MM.1S (cell line): Measurements from ENCODE around the gene CPEB1.
"Not testable (repeated sequence)": the region's sequence is repeated elsewhere in the genome, so short reads cannot be mapped to it uniquely, and the experiment has no call there.

Experiments used
- DNase-seq: peaks from one replicate; pipeline ENCODE4 v3.0.0-alpha.2; 2015
- H2AFZ ChIP-seq: fragments of 300-600 bp; sonication (generic); 2 replicates; pipeline ENCODE4 v1.6.0; 2016; ENCODE audit warnings: antibody characterized with exemption, low read length
- H3F3A ChIP-seq: fragments of 300-600 bp; sonication (generic); 2 replicates; pipeline ENCODE4 v1.6.1; 2016; ENCODE audit warnings: mild to moderate bottlenecking, antibody characterized with exemption, low read length, moderate library complexity, mixed read lengths; ENCODE audit not compliant: insufficient read depth
- H3K27ac ChIP-seq: fragments of 300-600 bp; sonication (generic); 2 replicates; pipeline ENCODE4 v1.5.1; 2016; ENCODE audit warnings: mild to moderate bottlenecking, low read length
- H3K27me3 ChIP-seq: fragments of 300-600 bp; sonication (generic); replicated peaks from 2 replicates; pipeline ENCODE4 v1.6.0; 2016; ENCODE audit warnings: low read length; ENCODE audit not compliant: insufficient read depth
- H3K36me3 ChIP-seq: fragments of 300-600 bp; sonication (generic); replicated peaks from 2 replicates; pipeline ENCODE4 v1.6.1; 2016; ENCODE audit warnings: mild to moderate bottlenecking, low read length, mixed read lengths; ENCODE audit not compliant: insufficient read depth
- H3K4me1 ChIP-seq: fragments of 300-600 bp; sonication (generic); 2 replicates; pipeline ENCODE4 v1.6.1; 2016; ENCODE audit warnings: low read length, mixed read lengths
- H3K4me2 ChIP-seq: fragments of 300-600 bp; sonication (generic); 2 replicates; pipeline ENCODE4 v1.6.0; 2016; ENCODE audit warnings: low read depth, low read length
- H3K4me3 ChIP-seq: fragments of 300-600 bp; sonication (generic); 2 replicates; pipeline ENCODE4 v1.5.1; 2016; ENCODE audit warnings: low read length, mixed read lengths
- H3K79me2 ChIP-seq: fragments of 300-600 bp; sonication (generic); 2 replicates; pipeline ENCODE4 v1.6.1; 2016; ENCODE audit warnings: mixed run types, low read length, mixed read lengths
- H3K9ac ChIP-seq: fragments of 300-600 bp; sonication (generic); 2 replicates; pipeline ENCODE4 v1.6.1; 2016; ENCODE audit warnings: low read length, mixed read lengths
- H3K9me2 ChIP-seq: fragments of 300-600 bp; sonication (generic); replicated peaks from 2 replicates; pipeline ENCODE4 v1.6.1; 2016; ENCODE audit warnings: mild to moderate bottlenecking, low read length, mixed read lengths; ENCODE audit not compliant: insufficient read depth
- H3K9me3 ChIP-seq: fragments of 300-600 bp; sonication (generic); replicated peaks from 2 replicates; pipeline ENCODE4 v1.6.1; 2016; ENCODE audit warnings: mild to moderate bottlenecking, low read length, mixed read lengths; ENCODE audit not compliant: insufficient read depth
- H4K20me1 ChIP-seq: fragments of 300-600 bp; sonication (generic); 2 replicates; pipeline ENCODE4 v1.6.1; 2016; ENCODE audit warnings: mild to moderate bottlenecking, low read length, moderate library complexity, mixed read lengths; ENCODE audit not compliant: insufficient read depth

CPEB1 gene

DNA sequence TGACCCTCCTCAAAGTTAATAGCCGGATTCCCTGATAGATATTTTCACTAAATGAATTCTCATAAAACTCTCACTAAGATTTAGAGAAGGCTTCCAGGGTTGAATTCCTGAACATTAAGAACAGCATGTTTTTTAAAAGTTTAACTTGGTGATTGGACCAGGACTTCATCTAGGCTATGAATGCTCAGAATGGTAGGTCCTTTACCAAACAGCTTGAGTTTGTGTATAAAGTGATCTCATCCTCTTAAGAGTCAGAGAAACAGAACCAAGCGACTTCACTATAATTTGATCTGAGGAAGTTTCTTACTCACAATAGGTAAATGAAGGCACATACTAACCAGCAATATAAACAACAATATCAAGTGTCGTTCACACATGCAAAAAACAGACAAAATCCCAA lies 143.1 kb downstream of the CPEB1 start:
- not testable (repeated sequence) for H3K27ac ChIP-seq, H3K4me1 ChIP-seq, H3K36me3 ChIP-seq, H3F3A ChIP-seq, H4K20me1 ChIP-seq, H3K4me2 ChIP-seq, H2AFZ ChIP-seq, DNase-seq, H3K9ac ChIP-seq, H3K9me2 ChIP-seq, H3K9me3 ChIP-seq, H3K4me3 ChIP-seq, H3K27me3 ChIP-seq, H3K79me2 ChIP-seq

GRCh38 chr15:82502700-82503339 lies 144.3 kb downstream of the CPEB1 start:
- not testable (repeated sequence) for H3K9ac ChIP-seq, H4K20me1 ChIP-seq, H3F3A ChIP-seq, H2AFZ ChIP-seq, H3K27ac ChIP-seq, H3K4me2 ChIP-seq, H3K4me1 ChIP-seq, H3K4me3 ChIP-seq, DNase-seq, H3K27me3 ChIP-seq, H3K79me2 ChIP-seq, H3K36me3 ChIP-seq, H3K9me3 ChIP-seq, H3K9me2 ChIP-seq

GRCh38 chr15:82500772-82501171 lies 146.4 kb downstream of the CPEB1 start:
- H3K9me3 ChIP-seq, H3K27me3 ChIP-seq, H3F3A ChIP-seq, H3K79me2 ChIP-seq, H3K4me1 ChIP-seq, DNase-seq, H3K4me3 ChIP-seq, H2AFZ ChIP-seq, H3K27ac ChIP-seq, H3K9ac ChIP-seq, H3K9me2 ChIP-seq, H3K36me3 ChIP-seq, H4K20me1 ChIP-seq, H3K4me2 ChIP-seq: not testable (repeated sequence)

GRCh38 chr15:82497978-82498377 lies 149.2 kb downstream of the CPEB1 start:
- H4K20me1 ChIP-seq, H3K27me3 ChIP-seq, H3K27ac ChIP-seq, H3K9ac ChIP-seq, DNase-seq, H3K4me2 ChIP-seq, H3K4me3 ChIP-seq, H2AFZ ChIP-seq, H3K9me2 ChIP-seq, H3K79me2 ChIP-seq, H3F3A ChIP-seq, H3K4me1 ChIP-seq, H3K9me3 ChIP-seq, H3K36me3 ChIP-seq: not testable (repeated sequence)
